ENCODE measurements around the gene LRRC59. TPM values are rescaled to one million over a fixed set of nuclear protein-coding genes. Genes with fewer than 3 reads are reported as not detected.
A peak's percentile ranks its signal among the peaks of the same experiment; 100 is the strongest.
"Not testable (repeated sequence)": the region's sequence is repeated elsewhere in the genome, so short reads cannot be mapped to it uniquely, and the experiment has no call there.

LRRC59 gene
- polyA plus RNA-seq, 3 donors = 56.7 to 67.6 (median 61.0) TPM

- DNase-seq = no peak
Measured at GRCh38 chr17:50426814-50427787, 29.8 kb upstream of the LRRC59 start.

- DNase-seq = no peak
Measured at GRCh38 chr17:50426472-50426782, 29.1 kb upstream of the LRRC59 start.

- peak; percentile 66 for DNase-seq
Measured at GRCh38 chr17:50425682-50426471, 28.6 kb upstream of the LRRC59 start, which contains the start of gene ACSF2. ACSF2 (plus strand) TSS chr17:50426218; CDS start chr17:50426262, 44 bp downstream.

GRCh38 chr17:50424996-50425681 lies 27.8 kb upstream of the LRRC59 start:
- no peak for DNase-seq

- DNase-seq = no peak
Measured at GRCh38 chr17:50424246-50424995, 27.1 kb upstream of the LRRC59 start.

- DNase-seq = no peak
Measured at GRCh38 chr17:50423553-50424159, 26.3 kb upstream of the LRRC59 start.

GRCh38 chr17:50422738-50423137 lies 25.4 kb upstream of the LRRC59 start:
- no peak for DNase-seq

GRCh38 chr17:50421308-50422051 lies 24.2 kb upstream of the LRRC59 start:
- no peak for DNase-seq

GRCh38 chr17:50420419-50421112 lies 23.2 kb upstream of the LRRC59 start:
- no peak for DNase-seq

GRCh38 chr17:50419577-50419976 lies 22.3 kb upstream of the LRRC59 start:
- DNase-seq = not testable (repeated sequence)

- DNase-seq = no peak
Measured at GRCh38 chr17:50414808-50415207, 17.5 kb upstream of the LRRC59 start.

GRCh38 chr17:50412188-50412732 lies 14.9 kb upstream of the LRRC59 start:
- DNase-seq = no peak

GRCh38 chr17:50407921-50408320 lies 10.6 kb upstream of the LRRC59 start:
- DNase-seq = no peak

GRCh38 chr17:50406578-50406977 lies 9.3 kb upstream of the LRRC59 start:
- no peak for DNase-seq

- not testable (repeated sequence) for DNase-seq
Measured at GRCh38 chr17:50405351-50405750, 8.0 kb upstream of the LRRC59 start.

GRCh38 chr17:50399591-50399990 lies 2.3 kb upstream of the LRRC59 start:
- not testable (repeated sequence) for DNase-seq

- not testable (repeated sequence) for DNase-seq
Measured at GRCh38 chr17:50398672-50399071, 1.3 kb upstream of the LRRC59 start.

- DNase-seq = no peak
Measured at GRCh38 chr17:50397919-50398285, 579 bp upstream of the LRRC59 start.
